ENCODE data around the gene CCNI2.
A peak's percentile ranks its signal among the peaks of the same experiment; 100 is the strongest.

The CCNI2 gene

DNA sequence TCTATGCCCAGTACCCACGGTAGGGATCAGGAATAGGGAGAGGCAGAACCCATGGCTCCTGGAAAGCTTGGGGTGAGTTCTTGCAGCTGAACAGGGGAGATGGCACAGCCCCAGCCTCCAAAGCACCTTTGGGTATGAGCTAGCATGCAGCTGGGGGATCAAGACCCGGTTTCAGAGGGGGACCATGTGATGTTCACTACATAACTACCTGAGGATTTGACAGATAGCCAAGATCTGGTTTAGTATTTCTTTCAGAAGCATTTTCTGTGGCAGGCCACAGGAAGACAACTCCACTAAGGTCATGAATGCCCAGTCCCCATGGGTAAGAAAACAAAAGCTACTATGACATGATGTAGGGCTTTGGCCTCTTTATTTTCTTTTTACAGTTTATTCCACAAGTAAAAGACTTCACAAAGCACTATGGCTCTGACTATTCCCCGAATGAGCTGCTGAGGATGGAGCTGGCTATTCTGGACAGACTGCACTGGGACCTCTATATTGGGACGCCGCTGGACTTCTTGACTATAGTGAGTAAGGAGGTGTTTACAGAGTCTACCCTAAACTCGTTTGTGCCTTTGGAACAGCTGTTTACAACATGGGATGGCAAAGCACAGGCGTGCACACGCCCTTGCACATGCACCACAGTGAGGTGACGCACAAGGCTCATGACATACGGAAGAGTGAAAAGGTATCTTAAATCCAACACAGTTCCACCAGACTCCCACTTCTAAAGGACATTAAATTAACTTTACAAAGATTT lies 3.4 kb downstream of the CCNI2 start:
- DNase-seq, result no peak

DNA sequence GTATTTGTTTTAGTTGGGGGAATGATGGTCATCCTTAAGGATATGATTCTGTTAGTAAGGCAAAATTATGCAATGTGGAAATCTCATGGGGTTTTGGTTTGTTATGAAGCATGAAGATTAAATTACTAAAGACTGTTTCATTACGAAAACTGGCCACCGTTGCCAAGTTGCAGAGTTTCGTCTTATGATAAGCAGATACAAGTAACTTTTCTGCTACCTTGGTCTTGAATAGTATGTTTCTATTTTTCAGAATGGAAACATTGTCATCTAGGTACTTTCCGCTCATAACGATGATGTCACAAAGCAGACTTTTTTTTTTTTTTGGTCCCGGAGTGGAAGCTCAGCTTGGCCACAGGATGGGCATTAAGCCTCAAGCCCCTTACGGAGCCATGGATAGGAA lies 4.2 kb downstream of the CCNI2 start:
- DNase-seq, result no peak

DNA sequence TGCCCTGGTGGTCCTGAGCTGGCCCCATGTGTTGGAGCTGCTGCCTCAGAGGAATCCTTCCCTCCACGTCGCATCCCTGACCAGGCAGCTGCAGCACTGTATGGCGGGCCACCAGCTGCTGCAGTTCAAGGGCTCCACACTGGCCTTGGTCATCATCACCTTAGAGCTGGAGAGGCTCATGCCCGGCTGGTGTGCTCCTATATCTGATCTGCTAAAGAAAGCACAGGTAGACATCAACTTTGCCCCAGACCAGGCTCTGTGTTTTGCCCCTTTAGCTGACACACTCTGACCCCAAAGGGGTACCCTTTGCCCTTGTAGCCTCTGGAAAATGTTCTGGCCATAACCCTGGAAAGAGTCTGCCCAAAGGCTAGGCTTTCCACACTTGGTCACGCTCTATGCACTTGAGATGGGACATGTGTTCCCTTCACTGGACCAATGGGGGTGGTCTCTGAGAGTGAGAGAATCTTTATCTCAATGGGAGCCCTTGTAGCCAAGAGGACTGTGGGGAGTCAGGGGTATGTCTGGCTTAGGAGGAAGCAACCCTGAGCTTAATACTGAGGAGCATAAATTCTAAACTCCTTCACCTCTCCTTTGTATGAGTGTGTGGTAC lies 4.8 kb downstream of the CCNI2 start:
- DNase-seq, result no peak

DNA sequence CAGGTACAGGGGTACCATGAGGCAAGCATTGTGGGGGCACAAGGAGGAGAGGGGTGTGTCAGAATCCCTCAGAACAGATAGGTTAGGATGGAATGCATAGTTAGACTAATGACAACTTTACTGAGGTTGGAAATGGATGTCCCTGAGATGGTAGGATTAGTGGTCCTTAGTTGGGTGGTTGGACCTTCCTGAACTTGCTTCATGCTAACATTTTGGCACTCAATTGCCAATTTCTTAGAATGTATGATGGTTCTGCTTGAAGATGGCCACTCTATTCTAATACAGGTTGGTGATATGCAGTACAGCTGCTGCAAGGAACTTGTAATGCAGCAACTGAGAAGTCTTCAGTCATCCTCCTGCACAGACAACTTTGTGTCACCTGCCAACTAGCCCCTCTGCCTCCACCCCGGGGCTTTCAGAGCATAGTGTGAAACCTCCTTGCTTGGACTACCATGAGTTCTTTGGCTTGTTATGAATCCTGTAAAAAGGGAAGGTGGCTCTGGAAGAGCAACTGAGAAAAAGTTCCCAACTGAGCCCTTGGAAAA lies 5.4 kb downstream of the CCNI2 start:
- DNase-seq, result no peak

DNA sequence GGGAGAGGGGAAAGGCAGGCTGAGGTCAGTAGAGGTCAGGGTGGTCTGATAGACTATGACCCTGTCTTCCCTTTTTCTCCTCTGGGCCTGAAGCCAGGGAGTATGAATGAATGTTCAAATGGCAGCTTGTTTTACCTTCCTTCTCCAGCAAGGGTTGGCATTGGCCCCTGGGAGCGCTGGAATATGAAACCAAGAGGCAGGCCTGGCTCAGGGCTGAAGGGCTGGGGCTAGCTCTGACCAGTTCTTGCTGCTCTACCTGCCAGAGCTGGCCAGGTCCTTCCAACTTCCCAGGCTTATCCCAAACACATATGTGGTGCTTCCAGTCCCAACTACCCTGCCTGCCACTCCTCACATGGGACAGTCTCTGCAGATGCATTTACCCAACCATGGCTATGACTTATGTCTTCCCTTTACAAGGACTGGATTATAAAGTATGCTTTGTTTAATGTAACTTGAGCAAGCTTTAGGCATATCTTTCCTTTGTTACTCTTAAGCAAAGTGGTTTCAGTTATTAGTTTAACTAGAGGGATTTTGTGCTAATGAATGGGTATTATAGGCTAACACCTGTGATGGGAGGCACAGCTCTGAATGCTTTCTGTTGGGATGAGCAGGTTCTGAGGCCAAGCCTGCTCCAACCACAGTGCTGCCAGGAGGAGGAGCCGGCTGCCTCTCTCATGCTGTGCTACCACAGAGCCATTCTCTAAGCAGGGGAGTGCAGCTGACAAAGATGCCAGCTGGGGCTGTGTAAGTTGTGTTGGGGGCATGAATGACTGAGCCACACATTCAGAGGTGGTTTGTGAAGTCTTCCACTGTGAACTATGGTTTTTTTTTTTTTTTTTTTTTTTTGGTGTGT lies 6.1 kb downstream of the CCNI2 start:
- peak; percentile 16 for DNase-seq

DNA sequence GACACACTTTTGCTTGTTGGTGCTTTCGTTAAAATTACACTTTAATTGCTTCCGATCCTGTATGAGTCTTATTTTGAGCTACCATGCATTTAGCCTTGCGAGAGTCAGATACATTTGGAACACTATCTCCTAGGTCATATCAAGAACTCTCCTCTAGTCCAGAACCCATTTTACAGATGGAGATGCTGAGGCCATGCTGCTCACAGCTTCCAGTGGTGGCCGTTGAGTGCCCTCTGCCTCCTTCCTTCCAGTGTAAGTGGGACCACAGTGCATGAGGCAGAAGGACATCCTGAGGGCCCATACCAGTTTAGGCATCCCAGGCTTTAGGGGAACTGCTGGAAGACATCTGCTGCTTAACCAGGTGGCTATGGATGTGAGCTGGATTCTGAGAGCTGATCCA lies 6.9 kb downstream of the CCNI2 start:
- no peak for DNase-seq

DNA sequence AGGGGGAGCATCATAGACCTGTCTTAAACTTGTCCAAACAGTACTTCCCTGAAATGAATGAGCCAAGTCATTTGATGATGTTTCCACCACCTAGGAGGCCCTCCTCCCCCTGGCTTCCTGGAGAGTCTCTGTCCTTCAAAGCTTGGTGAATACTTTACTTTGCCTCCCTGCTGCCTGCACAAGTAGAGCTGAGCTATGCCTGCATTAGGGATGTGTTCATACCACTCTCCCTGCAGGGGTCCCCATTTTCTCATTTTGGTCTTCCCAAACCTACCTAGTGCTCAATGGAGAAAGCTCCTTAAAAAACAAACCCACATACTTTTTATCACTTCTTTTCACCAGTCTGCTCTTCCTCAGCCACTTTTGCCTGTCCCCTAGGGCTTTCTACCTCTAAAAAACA lies 7.7 kb downstream of the CCNI2 start:
- DNase-seq, result no peak

DNA sequence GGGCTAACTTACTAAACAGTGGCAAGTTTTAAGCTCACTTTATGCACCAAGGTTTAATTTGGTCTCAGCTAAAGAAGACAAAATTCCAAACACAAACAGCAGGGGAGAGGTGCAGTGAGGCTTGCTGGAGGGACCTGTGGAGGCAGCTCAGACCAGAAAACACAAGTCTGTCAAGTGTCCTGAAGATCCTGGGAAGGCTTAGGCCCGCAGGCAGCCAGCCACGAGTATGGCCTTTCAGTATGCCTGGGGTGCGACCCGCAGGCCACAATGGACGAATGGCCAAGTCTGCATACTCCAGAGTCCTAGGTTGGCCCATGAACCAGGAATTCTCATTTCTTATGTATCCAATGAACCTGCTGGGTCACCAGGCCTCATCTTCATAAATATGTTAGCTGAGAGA lies 9.3 kb downstream of the CCNI2 start:
- no peak for DNase-seq

DNA sequence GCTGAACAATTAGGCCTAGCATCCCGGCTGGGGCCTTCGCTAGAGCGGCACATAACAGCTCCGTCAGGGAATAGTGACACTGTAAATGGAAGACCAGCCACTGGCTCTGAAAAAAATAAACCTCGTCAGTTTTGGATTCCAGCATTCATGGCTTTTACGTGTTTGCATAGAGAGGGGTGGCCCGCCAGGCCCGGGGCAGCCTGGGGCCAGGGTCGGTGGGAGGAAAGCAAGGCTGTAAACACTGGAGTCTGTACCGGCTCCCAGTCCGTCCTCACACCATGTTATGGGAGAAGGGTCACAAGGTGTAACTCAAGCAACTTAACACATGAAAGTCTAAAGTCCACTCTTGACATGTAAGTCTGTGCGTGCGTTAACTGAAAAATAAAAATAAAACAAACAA lies 11.2 kb downstream of the CCNI2 start:
- no peak for DNase-seq

DNA sequence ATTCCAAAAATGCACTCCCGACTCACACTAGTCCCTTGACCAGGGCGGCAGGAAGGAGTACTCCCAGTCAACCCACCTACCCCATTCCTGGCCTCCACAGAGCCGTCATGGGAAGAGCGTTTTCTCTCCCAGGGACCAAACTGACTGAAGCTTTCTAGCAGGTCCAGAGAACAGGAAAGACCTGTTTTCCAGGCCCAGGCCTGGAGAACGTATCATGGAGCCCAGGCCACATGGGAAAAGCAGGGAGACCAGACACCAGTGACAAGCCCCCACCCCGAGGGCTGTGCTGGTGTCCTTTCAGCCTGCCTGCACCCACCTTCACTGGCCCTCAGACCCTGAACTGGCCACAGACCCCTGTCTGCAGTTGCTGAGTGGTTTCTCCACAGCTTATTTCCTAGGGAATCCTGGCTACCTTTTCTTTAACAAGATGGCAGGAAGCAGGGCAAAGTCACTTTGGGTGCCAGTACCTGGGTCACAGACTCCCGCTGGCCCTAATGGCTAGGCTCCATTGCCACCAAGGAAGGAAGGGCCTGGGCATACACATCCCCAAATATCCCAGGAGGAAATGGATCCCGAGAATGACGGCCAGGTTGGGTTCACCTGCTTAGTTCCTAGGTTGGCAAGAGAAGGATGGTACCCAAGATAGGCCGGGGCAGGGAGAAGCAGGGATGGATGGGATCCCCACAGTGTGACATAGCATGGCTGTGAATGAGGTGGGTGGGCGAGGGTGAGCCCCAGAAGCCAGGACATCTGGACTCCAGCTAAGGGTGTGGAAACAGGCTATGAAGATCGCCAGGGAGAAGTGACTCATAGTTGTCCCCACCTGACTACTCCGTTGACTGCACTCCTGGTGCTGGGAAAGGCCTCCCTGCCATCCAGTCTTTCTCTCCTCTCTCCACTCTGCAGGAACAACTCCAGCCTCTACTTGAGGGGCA lies 12.2 kb downstream of the CCNI2 start:
- no peak for DNase-seq

DNA sequence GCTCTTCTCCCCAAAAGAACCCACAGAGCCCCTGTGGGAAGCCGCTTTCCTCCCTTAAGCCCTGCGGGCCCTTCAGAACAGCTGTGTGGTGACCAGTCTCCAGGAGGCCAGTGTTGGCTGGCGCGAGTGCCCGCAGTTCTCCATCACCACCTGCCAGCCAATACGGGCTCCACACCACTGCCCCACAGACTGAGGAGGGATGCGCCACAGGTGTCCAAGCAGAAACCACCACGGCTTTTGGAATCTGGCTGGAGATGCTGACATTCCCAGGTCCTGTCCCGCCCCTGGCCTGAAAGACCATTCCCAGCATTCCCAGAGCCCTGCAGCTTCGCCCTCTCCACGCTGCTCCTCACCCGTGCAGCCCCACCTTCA lies 12.8 kb downstream of the CCNI2 start:
- DNase-seq, result no peak

DNA sequence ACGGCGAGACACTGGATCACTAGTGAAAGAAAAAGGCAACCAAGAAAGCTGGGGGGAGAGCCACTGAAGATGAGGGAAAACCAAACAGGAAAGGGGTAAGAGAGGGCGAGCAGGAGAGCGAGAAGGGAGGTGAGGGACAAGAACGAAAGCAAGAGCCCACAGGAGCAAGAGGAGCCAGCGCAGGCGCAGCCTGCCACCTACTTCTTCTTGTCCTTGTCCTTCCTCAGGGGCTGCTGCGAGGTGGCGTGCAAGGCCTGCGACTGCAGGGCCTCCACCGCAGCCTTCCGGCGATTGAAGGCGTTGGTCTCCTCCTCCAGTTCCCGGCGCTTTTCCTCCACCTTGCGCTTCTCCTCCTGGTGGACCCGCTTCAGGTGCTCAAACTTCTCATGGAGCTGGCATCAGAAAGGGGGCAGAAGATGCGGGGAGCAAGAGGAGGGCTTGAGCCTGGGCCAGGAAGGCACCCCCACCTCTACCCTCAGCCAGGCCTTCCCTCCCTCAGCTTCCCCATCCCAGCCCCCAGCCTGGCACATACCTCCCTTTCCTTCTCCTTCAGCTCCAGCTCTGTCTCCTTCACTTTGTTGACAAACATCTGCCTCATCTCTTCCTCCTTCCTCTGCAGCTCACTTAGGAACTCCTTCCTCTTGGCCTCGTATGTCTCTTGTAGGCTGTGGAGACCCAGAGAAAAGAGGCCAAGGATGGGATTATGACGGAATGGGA lies 13.5 kb downstream of the CCNI2 start:
- DNase-seq, result no peak

DNA sequence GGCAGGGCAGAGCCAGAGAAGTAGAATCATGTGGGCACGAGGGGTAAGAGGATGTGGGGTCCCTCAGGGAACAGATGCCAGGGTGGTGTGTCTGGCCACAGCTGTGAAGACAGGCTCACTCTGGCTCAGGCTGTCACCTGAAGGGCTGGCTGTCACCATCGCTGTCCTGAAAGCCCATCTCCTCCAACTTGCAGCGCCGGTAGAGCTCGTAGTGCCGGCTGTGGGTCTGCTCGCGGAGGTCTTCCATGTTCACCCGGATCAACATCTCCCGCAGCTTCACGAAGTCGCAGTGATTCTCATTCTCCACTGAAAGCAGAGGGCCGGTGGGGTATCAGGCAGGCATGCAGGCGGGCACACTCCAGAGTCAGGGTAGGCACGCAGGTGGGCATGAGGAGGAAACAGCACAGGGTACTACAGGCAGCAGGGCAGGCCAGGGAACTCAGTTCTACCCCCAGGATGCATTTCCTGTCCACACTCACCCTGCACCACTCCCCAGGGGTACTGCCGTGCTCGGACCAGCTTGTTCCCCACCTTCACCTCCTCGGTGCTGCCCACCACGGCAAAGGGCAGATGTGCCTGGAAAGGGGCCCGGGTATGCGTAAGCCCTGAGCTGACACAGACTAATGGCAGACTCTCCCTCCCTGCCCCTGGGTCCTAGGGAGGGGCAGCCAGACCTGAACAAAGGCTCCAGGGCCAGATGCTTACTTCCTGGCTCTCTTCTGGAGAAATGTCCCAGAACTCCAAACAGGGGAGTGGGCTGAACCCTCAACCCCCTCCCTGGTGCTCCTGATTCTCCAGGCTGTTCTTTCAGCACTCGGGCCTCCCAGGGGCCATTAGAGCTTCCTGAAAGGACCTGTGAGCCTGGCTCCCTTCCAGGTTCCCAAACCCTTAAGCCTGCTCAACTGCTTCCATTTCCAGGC lies 14.4 kb downstream of the CCNI2 start:
- DNase-seq, result no peak

DNA sequence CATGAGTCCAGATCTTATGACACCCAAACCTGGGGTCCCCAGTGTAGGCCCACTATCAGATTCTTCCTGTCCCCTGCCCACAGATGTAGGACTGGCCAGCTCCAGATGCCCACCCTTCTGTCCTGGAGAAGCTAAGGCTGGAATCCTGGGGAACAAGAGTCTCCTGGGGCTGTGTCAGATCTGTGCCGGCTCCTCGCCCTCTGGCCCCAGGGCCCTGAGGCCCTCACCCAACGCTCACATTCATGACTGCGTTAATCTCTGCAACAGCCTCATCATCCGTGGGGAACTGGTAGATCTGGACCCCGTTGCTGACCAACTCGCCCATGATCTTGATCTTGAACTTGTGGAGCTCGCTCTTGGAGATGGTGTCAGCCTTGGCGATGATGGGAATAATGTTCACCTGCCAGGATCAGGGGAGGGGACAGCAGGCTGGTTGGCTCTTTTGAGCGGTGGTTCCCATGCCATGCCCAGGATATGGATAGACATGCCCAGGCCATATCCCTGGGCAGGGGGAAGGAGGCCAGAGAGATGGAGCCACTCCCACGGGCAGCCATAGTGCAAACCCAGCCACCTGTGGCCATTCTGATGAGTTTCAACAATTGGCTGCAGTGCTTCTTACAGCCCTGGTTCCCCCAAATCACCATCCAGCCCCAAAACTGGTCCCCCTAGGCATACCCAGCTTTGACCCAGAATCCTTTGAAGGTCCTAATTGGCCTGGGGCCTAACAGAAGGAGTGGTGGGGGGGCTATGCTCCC lies 15.2 kb downstream of the CCNI2 start:
- DNase-seq, result no peak

DNA sequence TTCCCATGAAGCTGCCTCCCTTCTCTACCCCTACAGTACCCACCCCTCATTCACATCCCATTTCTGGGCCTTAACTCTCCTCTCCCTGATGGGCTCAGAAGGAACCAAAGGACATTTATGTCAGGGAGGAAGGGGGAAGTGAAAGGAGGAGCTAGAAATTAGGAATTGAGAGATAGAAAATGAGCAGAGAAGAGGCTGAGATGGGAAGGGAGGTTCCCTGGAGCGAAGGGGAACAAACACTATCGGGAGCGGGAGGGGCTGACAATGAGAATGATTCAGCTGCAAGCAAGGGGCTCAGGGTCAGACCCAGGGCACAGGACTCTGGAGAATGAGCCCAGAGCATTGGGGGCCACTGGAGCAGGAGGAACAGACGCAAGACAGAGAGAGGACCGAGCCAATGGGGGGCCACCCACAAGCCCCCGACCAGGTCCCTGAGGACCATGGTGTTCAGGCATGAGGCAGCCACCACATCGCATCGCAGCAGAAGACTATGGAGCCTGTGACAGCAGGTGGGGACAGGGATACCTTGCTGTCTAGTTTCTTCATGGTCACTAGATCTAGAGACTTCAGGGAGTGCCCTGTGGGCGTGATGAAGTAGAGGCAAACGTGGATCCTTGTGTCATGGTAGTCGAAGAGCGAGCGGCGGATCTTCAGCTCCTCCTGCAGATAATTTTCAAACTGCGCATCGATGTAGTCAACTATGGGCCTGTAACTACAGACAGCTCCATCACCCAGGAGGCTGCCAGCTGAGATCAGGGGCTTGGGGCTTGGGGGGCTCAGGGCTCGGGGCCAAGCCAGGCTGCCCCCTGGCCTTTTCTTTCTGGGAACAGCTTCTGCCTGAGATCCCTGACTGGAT lies 16.2 kb downstream of the CCNI2 start:
- no peak for DNase-seq

DNA sequence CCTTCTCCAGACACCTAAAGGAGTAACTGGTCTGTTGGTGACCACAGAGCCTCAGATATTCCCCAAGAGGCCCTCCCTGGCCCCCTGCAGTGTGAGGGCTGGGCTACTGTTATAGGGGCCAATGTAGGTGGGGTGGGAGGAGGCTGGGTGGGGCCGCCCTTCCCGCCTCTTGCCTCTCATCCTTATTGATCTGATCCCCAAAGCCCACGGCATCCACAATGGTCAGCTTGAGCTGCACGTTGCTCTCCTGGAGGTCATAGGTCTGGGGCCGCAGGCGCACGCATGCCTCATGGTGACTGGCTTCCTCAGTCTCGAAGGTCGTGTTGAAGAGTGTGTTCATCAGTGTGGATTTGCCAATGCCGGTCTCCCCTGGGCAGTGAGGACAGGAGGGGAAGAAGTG lies 16.8 kb downstream of the CCNI2 start:
- DNase-seq, result no peak

DNA sequence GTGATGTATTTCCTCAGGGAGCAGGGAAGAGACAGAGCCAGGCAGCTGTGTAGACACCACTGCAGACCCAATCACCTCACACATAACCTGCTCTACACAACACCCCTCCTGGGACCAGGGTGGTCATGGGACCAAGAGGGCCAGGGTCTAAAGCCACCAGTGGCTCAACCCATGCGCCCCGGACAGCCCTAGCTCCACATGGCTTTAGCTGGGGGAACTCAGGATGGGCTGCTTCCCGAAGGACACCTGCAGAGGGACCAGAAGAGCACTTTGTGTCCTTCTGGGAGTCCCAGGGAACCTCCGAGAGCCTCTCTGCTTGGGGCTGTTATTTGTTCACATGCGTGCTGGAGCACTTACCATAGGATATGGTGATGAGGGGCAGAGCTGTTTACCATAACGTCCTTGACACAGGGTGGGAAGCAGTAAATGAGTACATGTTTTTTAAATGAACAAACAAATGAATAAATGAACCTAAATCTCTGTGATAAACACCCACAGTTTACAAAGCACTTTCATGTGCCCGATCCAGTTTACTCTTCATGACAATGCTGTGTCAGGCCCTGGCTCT lies 17.5 kb downstream of the CCNI2 start:
- DNase-seq, result no peak

DNA sequence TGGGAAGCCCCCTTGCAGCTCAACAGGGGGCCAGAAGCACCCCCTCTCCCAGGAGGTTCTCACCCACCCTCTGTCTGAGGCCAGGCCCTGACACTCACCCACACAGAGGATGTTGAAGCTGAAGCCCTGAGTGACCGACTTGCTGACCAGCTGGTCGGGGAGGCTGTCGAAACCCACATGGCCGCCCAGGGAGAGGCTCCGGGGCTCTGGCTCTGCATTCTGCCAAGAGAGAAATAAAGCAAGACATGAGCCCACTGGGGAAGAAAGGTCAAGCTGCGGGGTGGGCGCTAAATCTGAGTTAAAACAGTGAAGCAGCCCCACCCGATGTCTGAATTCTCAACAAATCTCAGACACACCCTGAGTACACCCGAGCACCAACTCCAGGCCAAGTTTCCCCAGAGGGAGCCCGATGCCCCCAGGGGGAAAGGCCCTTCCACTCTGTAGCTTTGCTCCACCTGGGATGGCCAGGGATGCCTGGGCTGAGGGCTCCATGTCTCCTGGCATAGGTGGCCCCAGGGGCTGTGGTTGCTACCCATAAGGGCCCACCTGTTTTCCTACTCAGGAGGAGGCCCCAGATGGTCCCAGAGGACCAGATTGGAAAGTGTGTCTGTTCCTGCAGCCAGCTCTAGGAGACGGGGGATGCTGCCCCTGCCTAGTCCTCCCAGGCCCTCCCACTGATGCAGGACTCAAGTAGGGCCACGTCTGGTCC lies 18.2 kb downstream of the CCNI2 start:
- DNase-seq, result no peak
